Measurements from ENCODE around the gene ZSWIM5.

GRCh38 chr1:45057542-45057941 lies 148.9 kb downstream of the ZSWIM5 start:
- TF ChIP-seq CTCF (IDR thresholded peaks at IDR 0.05; ENCODE audit: insufficient read depth, low read depth, low read length): no peak
- TF ChIP-seq EZH2 (IDR thresholded peaks at IDR 0.05; ENCODE audit: insufficient read depth, low read length): no peak

All from astrocyte (in vitro differentiated cells and primary cell).